Large intestine (tissue), 3 donors: ENCODE results near the gene RHEB. TPM values are rescaled to one million over a fixed set of nuclear protein-coding genes. Genes with fewer than 3 reads are reported as not detected.

ENCODE experiments used
- DNase-seq, 2 donors: peaks; one replicate each; pipeline versions ENCODE4 v3.0.0 to v3.0.0-alpha.2; 2013
- H3K27ac ChIP-seq: one replicate; pipeline ENCODE4 v1.5.1; 2013; ENCODE audit warnings: low read length
- H3K27me3 ChIP-seq: 2 replicates; pipeline ENCODE4 v1.6.1; 2013; ENCODE audit warnings: low read length; ENCODE audit not compliant: control insufficient read depth, insufficient read depth
- H3K36me3 ChIP-seq: 2 replicates; pipeline ENCODE4 v1.6.1; 2013; ENCODE audit warnings: low read length; ENCODE audit not compliant: control insufficient read depth, insufficient read depth
- H3K4me1 ChIP-seq: one replicate; pipeline ENCODE4 v1.6.1; 2013; ENCODE audit warnings: low read length; ENCODE audit not compliant: control insufficient read depth, insufficient read depth
- H3K4me3 ChIP-seq: one replicate; pipeline ENCODE4 v1.5.1; 2013; ENCODE audit warnings: low read length
- H3K9me3 ChIP-seq: one replicate; pipeline ENCODE4 v1.6.1; 2013; ENCODE audit warnings: mild to moderate bottlenecking, low read depth, low read length, moderate library complexity; ENCODE audit not compliant: control insufficient read depth
- WGBS: methylation state at CpG from one replicate; pipeline ENCODE4 v1.1.5; 2013; ENCODE audit warnings: low lambda C conversion rate; ENCODE audit not compliant: insufficient coverage; 5-methylcytosine and 5-hydroxymethylcytosine counted together
- polyA plus RNA-seq: library from polyadenylated mRNA; unstranded; fragments of 120-200 nt; gene quantifications from one replicate; pipeline ENCODE4 v1.2.1, GENCODE V29; 2013

RHEB gene
- polyA plus RNA-seq, 1 donor: 78.7 TPM

DNA sequence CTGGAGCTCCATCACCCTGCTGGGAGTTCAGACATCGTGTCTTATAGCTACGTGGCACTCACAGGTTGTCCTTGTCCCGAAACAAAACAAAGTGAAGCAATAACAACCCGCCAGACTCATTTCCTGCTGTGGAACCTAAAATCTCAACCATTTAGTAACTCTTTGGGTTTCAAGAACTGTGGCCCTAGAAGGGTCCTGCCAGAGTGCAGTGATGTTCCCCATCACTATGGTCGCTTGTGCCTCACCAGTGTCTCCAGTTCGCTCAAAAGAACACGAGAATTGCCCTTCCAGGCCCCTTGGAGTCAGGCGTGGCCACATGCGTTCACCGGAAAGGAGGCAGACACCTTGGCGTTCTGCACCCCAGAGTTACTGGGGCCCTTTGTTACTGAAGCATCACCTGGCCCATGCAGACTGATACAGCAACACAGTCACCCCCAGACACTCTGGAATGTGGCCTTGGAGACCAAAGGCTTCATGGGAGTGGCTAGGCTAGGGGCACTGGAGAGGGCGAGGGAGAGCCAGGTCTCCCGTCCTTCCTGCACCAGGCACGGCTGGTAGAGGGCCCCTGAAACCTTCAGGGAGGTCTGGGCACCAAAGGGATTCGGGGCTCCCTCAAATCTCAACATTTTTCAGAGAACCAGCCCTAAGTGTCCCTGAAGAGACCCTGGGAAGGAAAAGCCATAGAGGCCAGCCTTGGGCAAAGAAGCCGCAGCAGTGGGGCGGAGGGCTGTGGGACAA lies 80.7 kb downstream of the RHEB start:
- H3K36me3 ChIP-seq: no peaks in the 10 kb centered on the region
- no peak overlapping the region for H3K4me3 ChIP-seq
- WGBS: no CpG with 5 or more reads among the region's 17 CpGs
- H3K27ac ChIP-seq: no peak overlapping the region
- peaks cover 30% of the 10 kb centered on the region for H3K27me3 ChIP-seq
- peaks cover 6% of the 10 kb centered on the region for H3K4me1 ChIP-seq
- DNase-seq: no peak
- H3K9me3 ChIP-seq: no peaks in the 10 kb centered on the region

DNA sequence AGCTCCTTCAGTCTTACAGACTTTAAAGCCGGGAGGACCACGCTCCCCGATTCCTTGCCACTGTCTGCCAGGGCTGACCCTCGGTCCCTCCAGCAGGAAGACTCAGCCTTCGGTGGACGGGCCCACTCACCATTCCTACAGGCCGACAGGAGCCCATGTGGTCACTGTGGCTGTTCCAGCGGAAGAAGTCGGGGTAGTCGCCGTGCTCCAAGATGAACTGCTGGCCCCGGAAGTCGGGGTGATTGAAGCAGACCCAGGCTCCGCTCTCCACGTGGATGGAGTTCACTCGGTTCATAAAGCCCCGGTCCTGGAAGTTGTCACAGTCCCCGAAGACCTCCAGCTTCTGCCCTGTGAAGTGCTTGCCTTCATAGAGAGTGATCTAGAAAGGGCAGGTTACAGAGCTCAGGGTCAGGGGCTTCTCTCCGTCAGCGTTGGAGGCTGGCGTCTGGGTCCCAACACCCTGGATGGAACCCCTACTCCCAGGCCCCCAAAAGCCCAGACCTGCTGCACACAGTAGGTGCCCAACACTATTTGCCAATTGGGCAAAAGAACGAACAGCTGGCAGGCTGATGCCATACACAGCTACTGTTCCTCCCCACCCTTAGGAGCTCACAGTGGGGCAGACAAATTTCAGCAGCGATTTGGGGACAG lies 81.7 kb downstream of the RHEB start:
- Histone ChIP-seq H3K4me1 (peaks cover 6% of the 10 kb centered on the region), H3K27ac (no peak overlapping the region), H3K9me3 (no peaks in the 10 kb centered on the region), H3K36me3 (no peaks in the 10 kb centered on the region), H3K4me3 (no peak overlapping the region), H3K27me3 (peaks cover 30% of the 10 kb centered on the region)
- DNase-seq: no peak
- no CpG with 5 or more reads among the region's 23 CpGs for WGBS

DNA sequence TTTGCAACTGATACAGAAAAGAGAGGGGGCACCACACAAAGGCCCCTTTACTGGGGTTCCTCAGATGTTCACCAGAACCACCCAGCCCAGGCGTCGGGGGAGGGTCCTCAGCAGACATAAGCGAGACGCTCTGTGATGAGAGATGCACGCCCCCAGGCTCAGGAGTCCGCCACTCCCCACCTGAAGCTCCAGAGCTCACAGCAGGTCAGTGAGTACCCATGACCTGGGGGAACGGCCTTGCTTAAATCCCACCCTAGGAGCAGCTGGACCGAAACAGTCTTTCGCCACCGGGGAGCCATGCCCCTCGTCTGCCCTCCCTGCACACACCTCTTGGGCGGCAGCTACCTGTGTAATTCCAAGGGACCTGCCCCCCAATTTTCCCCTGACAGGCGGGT lies 82.5 kb downstream of the RHEB start:
- H3K27me3 ChIP-seq: peaks cover 30% of the 10 kb centered on the region
- no peaks in the 10 kb centered on the region for H3K36me3 ChIP-seq
- 100% methylated on average over 1 of the region's 13 CpGs for WGBS
- DNase-seq: no peak
- no peak overlapping the region for H3K4me3 ChIP-seq
- no peak overlapping the region for H3K27ac ChIP-seq
- peaks cover 6% of the 10 kb centered on the region for H3K4me1 ChIP-seq
- H3K9me3 ChIP-seq: no peaks in the 10 kb centered on the region

DNA sequence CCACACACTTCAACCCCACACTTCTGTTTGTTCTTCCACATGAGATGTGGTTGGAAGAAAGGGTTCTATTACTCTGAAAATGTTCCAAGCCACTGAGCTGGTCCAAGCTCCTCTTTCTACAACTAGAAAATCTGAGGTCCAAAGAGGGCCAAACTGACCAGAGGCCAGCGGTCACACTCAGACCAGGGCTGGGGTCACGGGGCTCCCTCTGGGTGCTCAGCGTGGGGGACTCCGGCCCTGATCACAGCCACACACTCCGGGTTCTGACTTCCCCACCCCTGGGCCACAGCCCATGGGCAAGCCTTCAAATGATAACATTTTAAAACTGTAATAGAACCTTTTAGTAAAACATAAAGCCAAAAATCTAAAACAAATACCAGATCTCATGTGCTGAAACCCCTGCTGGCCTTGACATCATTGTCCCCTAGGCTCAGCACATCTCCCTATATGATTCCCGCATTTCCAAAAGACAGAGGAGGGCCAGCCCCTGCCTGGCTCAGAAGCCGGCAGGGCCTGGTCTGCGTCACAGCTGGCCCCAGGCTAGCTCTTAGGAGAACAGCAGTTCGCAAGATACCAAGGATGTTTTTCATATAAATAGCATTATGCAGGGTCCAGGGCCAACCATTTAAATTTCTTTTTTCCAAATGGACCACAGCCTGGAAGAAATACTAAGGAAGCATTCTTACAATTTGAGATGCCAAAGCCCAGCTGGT lies 83.1 kb downstream of the RHEB start:
- peaks cover 6% of the 10 kb centered on the region for H3K4me1 ChIP-seq
- no peaks in the 10 kb centered on the region for H3K9me3 ChIP-seq
- no peak overlapping the region for H3K27ac ChIP-seq
- no peak overlapping the region for H3K4me3 ChIP-seq
- H3K27me3 ChIP-seq: peaks cover 30% of the 10 kb centered on the region
- no peaks in the 10 kb centered on the region for H3K36me3 ChIP-seq
- no CpG with 5 or more reads among the region's 9 CpGs for WGBS
- no peak for DNase-seq

DNA sequence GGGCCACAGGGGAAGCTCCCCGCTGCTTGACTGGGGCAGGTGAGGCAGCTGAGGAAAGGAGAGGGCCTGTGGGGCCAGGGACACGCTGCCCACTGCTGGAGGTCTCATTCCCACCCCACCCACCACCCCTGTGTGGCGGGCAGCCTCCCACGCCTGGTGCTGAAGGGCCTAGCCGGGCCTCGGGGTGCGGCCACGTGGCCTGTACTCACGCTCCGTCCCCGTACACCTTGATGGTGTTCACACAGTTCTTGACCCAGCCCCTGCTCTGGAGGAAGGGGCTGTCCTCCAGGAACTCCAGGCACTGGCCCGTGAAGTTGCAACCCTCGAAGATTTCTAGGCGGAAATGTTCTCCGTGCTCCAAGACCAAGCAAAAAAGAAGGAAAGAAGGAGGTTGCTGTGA lies 83.7 kb downstream of the RHEB start:
- peaks cover 24% of the 10 kb centered on the region for H3K27me3 ChIP-seq
- WGBS: no CpG with 5 or more reads among the region's 15 CpGs
- no peaks in the 10 kb centered on the region for H3K9me3 ChIP-seq
- H3K27ac ChIP-seq: no peak overlapping the region
- DNase-seq: no peak
- peaks cover 6% of the 10 kb centered on the region for H3K4me1 ChIP-seq
- H3K4me3 ChIP-seq: no peak overlapping the region
- H3K36me3 ChIP-seq: no peaks in the 10 kb centered on the region

DNA sequence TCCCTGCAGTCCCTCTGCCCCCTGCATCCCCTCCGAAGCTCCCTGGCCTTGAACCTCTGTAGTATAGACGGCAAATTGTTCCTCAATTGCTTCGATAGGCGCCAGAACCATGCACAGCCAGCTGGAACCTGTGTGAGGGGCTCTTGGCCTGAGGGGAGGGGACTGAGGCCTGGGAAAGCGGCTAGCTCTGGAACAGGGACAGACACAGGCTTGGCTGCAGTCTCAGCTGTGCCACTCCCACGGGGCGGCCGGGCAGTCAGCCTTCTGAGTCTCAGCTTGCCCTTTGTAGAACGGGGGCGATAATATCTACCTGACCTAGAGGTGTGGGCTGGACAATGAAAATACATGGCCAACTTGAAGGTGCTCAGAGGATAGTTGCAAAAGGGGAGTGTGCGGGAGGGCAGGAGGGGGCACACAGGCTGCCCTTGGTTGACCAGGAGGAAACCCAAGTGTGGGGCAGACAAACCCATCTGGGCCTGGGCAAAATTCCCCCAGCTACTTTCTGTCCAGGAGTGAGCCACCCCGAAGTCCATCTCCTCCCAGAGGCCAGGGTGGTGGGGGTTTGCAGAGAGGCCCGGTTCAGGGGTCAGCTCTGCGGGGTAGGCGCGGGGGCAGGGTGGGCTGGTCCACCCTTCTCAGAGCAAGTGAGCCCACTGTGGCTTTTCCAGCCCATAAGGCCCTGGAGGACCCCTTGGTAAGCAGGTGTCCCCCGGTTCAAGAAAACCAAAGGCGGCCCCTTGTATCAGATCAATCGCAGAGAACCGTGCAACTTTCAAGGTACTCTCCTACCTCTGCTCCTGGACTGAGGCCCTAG lies 84.4 kb downstream of the RHEB start:
- H3K36me3 ChIP-seq: no peaks in the 10 kb centered on the region
- no peak overlapping the region for H3K4me3 ChIP-seq
- peaks cover 6% of the 10 kb centered on the region for H3K4me1 ChIP-seq
- no peak for DNase-seq
- no peak overlapping the region for H3K27ac ChIP-seq
- no CpG with 5 or more reads among the region's 20 CpGs for WGBS
- H3K9me3 ChIP-seq: no peaks in the 10 kb centered on the region
- H3K27me3 ChIP-seq: peaks cover 18% of the 10 kb centered on the region

DNA sequence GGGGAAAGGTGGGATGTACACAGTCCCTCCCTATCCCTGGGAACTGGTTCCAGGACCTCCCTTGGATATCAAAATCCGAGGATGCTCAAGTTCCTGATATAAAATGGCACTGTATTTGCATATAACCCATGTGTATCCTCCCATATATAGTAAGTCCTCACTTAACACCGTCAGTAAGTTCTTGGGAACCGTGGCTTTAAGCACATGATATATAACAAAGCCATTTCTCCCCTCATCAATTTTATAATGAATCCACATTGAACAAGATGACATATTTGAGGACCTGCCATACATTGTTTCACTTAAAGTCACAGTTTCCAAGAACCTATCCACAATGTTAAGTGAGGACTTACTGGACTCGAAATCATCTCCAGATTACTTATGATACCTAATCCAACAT lies 85.1 kb downstream of the RHEB start:
- Histone ChIP-seq H3K27me3 (peaks cover 10% of the 10 kb centered on the region), H3K36me3 (no peaks in the 10 kb centered on the region), H3K4me1 (peaks cover 3% of the 10 kb centered on the region), H3K27ac (no peak overlapping the region), H3K9me3 (no peaks in the 10 kb centered on the region), H3K4me3 (no peak overlapping the region)
- no peak for DNase-seq
- WGBS: no CpG with 5 or more reads among the region's 4 CpGs

DNA sequence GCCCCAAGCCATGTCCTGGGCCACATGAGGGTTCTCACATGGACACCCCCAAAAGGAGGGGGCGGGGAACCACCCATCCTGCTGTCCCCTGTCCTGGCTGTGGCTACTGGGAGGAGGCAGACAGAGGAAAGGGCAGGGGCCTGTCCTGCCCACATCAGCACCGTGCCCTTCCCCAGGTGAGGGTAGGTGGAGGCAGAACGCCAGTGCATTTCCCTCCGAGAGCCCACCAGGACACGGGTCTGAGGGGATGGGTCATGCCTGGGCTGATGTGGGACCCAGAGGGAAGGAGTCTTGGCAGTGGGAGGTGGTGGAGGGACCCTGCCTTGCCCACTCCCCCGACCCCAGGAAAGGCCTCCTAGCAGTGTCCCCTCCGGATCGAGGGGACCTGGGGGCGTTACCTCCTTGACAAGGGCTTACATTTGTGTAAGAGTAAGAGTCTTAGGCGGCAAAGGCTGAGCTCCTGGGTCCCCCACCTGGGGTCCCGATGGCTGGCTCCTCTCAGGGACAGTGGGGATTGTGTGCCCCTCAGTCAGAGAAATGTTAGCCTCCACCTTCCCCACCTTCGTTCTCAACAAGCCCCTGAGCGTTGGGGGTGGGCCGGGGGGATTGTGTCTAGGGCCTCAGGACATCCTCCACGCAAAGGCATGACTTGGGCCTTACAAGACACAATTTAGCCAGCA lies 85.8 kb downstream of the RHEB start:
- Histone ChIP-seq H3K4me3 (no peak overlapping the region), H3K36me3 (no peaks in the 10 kb centered on the region), H3K27me3 (peaks cover 3% of the 10 kb centered on the region), H3K9me3 (no peaks in the 10 kb centered on the region), H3K4me1 (no peaks in the 10 kb centered on the region), H3K27ac (no peak overlapping the region)
- WGBS: no CpG with 5 or more reads among the region's 15 CpGs
- no peak for DNase-seq

DNA sequence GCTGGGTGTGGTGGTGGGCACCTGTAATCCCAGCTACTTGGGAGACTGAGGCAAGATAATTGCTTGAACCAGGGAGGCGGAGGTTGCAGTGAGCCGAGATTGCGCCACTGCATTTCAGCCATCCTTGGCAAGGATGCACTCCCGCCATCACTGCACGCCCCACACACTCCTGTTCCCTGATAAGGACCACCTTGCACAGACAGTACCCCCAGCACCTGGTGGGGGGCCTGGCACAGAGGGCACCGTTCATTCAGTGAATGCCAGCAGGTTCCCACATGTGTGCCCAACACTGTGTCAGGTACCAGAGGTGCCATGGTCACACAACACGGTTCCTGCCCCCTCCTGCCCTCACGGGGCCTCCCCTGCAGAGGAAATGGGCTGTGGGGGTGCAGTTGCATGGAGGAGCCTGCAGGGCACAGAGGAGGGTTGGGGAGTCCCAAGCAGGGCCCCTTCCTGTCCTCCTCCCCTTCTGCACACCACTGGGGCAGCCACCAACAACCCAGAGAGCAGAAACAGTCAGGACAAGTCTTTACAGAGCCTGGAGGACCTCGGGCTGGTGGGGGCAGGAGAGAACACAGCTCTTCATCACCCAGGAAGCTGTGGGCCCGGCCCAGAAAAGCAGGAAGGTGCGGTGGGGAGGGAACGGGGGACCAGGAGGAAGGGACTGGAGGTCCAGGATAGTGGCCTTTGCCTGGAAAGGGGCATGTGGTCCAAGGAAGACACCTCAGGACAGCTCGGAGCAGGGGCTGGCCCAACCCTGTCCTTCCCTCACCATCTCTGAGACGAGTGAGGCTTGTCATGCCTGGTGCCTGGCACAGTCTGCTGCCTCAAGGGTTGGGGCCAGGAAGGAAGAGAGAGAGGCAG lies 86.8 kb downstream of the RHEB start:
- no CpG with 5 or more reads among the region's 14 CpGs for WGBS
- no peak overlapping the region for H3K4me3 ChIP-seq
- no peak overlapping the region for H3K27ac ChIP-seq
- H3K36me3 ChIP-seq: no peaks in the 10 kb centered on the region
- peaks cover 1% of the 10 kb centered on the region for H3K27me3 ChIP-seq
- no peaks in the 10 kb centered on the region for H3K9me3 ChIP-seq
- DNase-seq: no peak
- H3K4me1 ChIP-seq: no peaks in the 10 kb centered on the region
